Measurements from ENCODE around the gene TRPM4. TPM values are rescaled to one million over a fixed set of nuclear protein-coding genes. Genes with fewer than 3 reads are reported as not detected.
"Not testable (repeated sequence)": the region's sequence is repeated elsewhere in the genome, so short reads cannot be mapped to it uniquely, and the experiment has no call there.

TRPM4 gene
- total and polyA plus RNA-seq, 2 of the 13 experiments (the other 11 are each of a cell fraction or from before 2014, with no cell fraction given): 1.9 to 4.3 TPM

GRCh38 chr19:49120868-49121267 is 36.7 kb upstream of the TRPM4 start:
- Histone ChIP-seq H2AFZ (ENCODE audit: low read length) (no peak overlapping the region), H3K36me3 (replicated peaks in 1 of 2; ENCODE audit: control insufficient read depth in 1 of 2, insufficient read depth in 2 of 2, low read length in 2 of 2) (no peaks in the 10 kb centered on the region), H3K27ac (ENCODE audit: extremely low read length, insufficient read depth, low read length) (no peak overlapping the region), H4K20me1 (ENCODE audit: insufficient read depth, low read length) (no peaks in the 10 kb centered on the region), H3K4me3 (replicated peaks in 1 of 3; ENCODE audit: insufficient read depth in 1 of 3, low read depth in 2 of 3, low read length in 3 of 3) (no peak overlapping the region), H3K27me3 (ENCODE audit: control insufficient read depth in 1 of 2, insufficient read depth in 2 of 2, low read length in 2 of 2) (peaks cover 0 to 7% of the 10 kb centered on the region in 2 experiments; a peak in 1 of 5 replicates), H3K4me2 (ENCODE audit: low read depth, low read length) (no peak overlapping the region), H3K9ac (ENCODE audit: insufficient read depth, low read depth, low read length) (no peak overlapping the region), H3K79me2 (ENCODE audit: insufficient read depth, low read length) (peaks cover 4% of the 10 kb centered on the region), H3K4me1 (ENCODE audit: insufficient read depth, low read length) (peaks cover 61% of the 10 kb centered on the region), H3K9me3 (ENCODE audit: low read length) (no peaks in the 10 kb centered on the region)
- ChIA-PET POLR2A (no interaction called here), CTCF (ENCODE audit: low intra/inter-chr PET ratio, low total read pairs) (no interaction called here)
- no peak for DNase-seq (ENCODE audit: low spot score)
- 93% methylated on average over 2 of the region's 2 CpGs for WGBS (ENCODE audit: low lambda C conversion rate)
- no TSS peak for BruUV-seq (replicated peaks)
- no peak for TF ChIP-seq IRX3 (CRISPR knock-in tag; IDR thresholded peaks at IDR 0.05; ENCODE audit: borderline replicate concordance, low read depth)
- TF ChIP-seq MLLT10 (CRISPR knock-in tag; IDR thresholded peaks at IDR 0.05): no peak
- no peak for FAIRE-seq
- in situ Hi-C loops (cut with HindIII; ENCODE audit: extremely low pct_ligation_motif_present, low pct_unique_long_range_greater_than_20kb): no loop called here
- intact Hi-C loops (cut with micrococcal nuclease; ENCODE audit: unreplicated experiment): no loop called here
- no peak for ATAC-seq

DNA sequence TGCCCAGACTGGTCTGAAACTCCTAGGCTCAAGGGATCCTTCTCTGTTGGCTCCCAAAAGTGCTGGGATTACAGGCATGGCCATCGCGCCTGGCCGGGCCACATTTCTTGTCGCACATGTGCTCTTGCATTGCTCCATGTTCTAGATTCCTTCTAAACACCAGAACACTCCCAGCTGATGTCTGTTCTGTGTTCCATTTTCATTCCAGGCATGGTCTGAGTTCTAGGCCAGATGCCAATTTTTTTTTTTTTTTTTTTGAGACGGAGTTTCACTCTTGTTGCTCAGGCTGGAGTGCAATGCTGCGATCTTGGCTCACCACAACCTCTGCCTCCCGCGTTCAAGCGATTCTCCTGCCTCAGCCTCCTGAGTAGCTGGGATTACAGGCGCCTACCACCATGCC is 35.8 kb upstream of the TRPM4 start:
- H2AFZ ChIP-seq (ENCODE audit: low read length); in situ Hi-C loops (cut with HindIII; ENCODE audit: extremely low pct_ligation_motif_present, low pct_unique_long_range_greater_than_20kb); H3K27me3 ChIP-seq (ENCODE audit: control insufficient read depth in 1 of 2, insufficient read depth in 2 of 2, low read length in 2 of 2); ATAC-seq; intact Hi-C loops (cut with micrococcal nuclease; ENCODE audit: unreplicated experiment); H3K4me2 ChIP-seq (ENCODE audit: low read depth, low read length); H4K20me1 ChIP-seq (ENCODE audit: insufficient read depth, low read length); FAIRE-seq; H3K9ac ChIP-seq (ENCODE audit: insufficient read depth, low read depth, low read length); BruUV-seq (replicated peaks); H3K4me3 ChIP-seq (replicated peaks in 1 of 3; ENCODE audit: insufficient read depth in 1 of 3, low read depth in 2 of 3, low read length in 3 of 3); POLR2A ChIA-PET; DNase-seq (ENCODE audit: low spot score); CTCF ChIA-PET (ENCODE audit: low intra/inter-chr PET ratio, low total read pairs); H3K27ac ChIP-seq (ENCODE audit: extremely low read length, insufficient read depth, low read length); H3K36me3 ChIP-seq (replicated peaks in 1 of 2; ENCODE audit: control insufficient read depth in 1 of 2, insufficient read depth in 2 of 2, low read length in 2 of 2); H3K9me3 ChIP-seq (ENCODE audit: low read length); H3K79me2 ChIP-seq (ENCODE audit: insufficient read depth, low read length): not testable (repeated sequence)
- peaks cover 53% of the 10 kb centered on the region for H3K4me1 ChIP-seq (ENCODE audit: insufficient read depth, low read length)
- WGBS (ENCODE audit: low lambda C conversion rate): 77% methylated on average over 10 of the region's 10 CpGs

DNA sequence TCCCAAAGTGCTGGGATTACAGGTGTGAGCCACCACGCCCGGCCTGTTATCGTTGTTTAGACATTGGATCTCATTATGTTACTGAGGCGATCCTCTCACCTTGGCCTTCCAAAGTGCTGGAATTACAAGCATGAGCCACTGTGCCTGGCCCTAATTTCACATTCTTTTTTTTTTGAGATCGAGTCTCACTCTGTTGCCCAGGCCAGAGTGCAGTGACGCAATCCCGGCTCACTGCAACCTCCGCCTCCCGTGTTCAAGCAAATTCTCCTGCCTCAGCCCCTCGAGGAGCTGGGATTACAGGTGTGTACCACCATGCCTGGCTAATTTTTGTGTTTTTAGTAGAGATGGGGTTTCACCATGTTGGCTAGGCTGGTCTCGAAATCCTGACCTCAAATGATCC is 34.3 kb upstream of the TRPM4 start:
- TF ChIP-seq CEBPB (IDR thresholded peaks at IDR 0.05; ENCODE audit: borderline replicate concordance, low read depth, low read length) (peak; percentile 85), CEBPG (CRISPR knock-in tag; IDR thresholded peaks at IDR 0.05) (peak; percentile 80), ATF7 (IDR thresholded peaks at IDR 0.05) (peak; percentile 20; the same call in 1 of the 2 replicates), ZNF121 (CRISPR knock-in tag; IDR thresholded peaks at IDR 0.05) (peak; percentile 94)
- intact Hi-C loops (cut with micrococcal nuclease; ENCODE audit: unreplicated experiment); FAIRE-seq; H3K27ac ChIP-seq (ENCODE audit: extremely low read length, insufficient read depth, low read length); H3K79me2 ChIP-seq (ENCODE audit: insufficient read depth, low read length); H3K4me2 ChIP-seq (ENCODE audit: low read depth, low read length); DNase-seq (ENCODE audit: low spot score); H3K9me3 ChIP-seq (ENCODE audit: low read length); H3K9ac ChIP-seq (ENCODE audit: insufficient read depth, low read depth, low read length); CTCF ChIA-PET (ENCODE audit: low intra/inter-chr PET ratio, low total read pairs); in situ Hi-C loops (cut with HindIII; ENCODE audit: extremely low pct_ligation_motif_present, low pct_unique_long_range_greater_than_20kb); ATAC-seq; H3K4me3 ChIP-seq (replicated peaks in 1 of 3; ENCODE audit: insufficient read depth in 1 of 3, low read depth in 2 of 3, low read length in 3 of 3); H2AFZ ChIP-seq (ENCODE audit: low read length); POLR2A ChIA-PET; BruUV-seq (replicated peaks); H3K27me3 ChIP-seq (ENCODE audit: control insufficient read depth in 1 of 2, insufficient read depth in 2 of 2, low read length in 2 of 2); H4K20me1 ChIP-seq (ENCODE audit: insufficient read depth, low read length); H3K36me3 ChIP-seq (replicated peaks in 1 of 2; ENCODE audit: control insufficient read depth in 1 of 2, insufficient read depth in 2 of 2, low read length in 2 of 2); TF ChIP-seq ATF7 (CRISPR knock-in tag; IDR thresholded peaks at IDR 0.05): not testable (repeated sequence)
- H3K4me1 ChIP-seq (ENCODE audit: insufficient read depth, low read length): peaks cover 46% of the 10 kb centered on the region
- WGBS (ENCODE audit: low lambda C conversion rate): 51% methylated on average over 11 of the region's 11 CpGs

Data from HepG2 (cell line).